DMS153 treated with DMSO at 0.1 percent for 48 hours (cell line): ENCODE data around the gene GIMAP8.

Experiments
- DNase-seq: peaks from one replicate; lab custom pipeline; 2025; ENCODE audit not compliant: unreplicated experiment; lab: John Stamatoyannopoulos, UW

The GIMAP8 gene

DNA sequence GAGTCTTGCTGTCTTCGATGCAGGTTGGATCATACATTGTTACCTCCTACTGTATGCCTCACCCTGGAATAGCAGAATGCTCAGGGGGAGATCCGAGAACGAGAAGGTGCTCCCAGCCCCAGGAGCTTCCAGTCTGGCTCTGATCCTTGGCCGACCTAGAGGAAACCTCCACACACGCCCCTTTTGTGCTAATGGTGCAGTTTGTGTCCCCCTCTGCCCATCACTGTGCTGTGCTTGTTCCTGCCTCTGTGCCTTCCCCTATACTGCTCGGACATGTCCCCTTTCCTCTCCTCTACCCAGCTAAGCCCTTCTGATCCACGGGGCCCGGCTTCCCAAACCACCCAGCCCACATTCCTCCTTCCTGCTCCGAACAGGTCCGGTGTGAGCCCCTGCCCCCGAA lies 38.8 kb upstream of the GIMAP8 start:
- DNase-seq: no peak

DNA sequence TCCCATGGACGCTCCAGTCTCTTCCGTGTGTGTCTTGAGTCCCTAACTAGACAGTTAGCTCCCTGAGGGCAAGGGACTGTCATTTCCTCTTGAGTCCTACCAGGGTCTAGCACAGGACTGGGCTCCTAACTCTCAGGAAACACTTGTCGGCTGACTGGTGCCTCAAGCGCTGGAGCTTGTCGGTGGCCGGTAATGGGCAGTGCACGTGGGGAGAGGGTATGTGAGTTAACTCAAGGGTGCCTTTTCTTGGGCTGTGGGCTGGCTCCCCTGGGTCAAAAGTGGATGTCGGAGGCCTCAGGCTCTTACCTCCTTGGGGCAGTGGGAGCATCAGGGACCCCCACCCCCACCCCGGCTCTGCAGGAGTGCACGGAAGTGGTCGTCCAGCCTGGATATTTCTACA lies 38.4 kb upstream of the GIMAP8 start:
- DNase-seq: no peak

DNA sequence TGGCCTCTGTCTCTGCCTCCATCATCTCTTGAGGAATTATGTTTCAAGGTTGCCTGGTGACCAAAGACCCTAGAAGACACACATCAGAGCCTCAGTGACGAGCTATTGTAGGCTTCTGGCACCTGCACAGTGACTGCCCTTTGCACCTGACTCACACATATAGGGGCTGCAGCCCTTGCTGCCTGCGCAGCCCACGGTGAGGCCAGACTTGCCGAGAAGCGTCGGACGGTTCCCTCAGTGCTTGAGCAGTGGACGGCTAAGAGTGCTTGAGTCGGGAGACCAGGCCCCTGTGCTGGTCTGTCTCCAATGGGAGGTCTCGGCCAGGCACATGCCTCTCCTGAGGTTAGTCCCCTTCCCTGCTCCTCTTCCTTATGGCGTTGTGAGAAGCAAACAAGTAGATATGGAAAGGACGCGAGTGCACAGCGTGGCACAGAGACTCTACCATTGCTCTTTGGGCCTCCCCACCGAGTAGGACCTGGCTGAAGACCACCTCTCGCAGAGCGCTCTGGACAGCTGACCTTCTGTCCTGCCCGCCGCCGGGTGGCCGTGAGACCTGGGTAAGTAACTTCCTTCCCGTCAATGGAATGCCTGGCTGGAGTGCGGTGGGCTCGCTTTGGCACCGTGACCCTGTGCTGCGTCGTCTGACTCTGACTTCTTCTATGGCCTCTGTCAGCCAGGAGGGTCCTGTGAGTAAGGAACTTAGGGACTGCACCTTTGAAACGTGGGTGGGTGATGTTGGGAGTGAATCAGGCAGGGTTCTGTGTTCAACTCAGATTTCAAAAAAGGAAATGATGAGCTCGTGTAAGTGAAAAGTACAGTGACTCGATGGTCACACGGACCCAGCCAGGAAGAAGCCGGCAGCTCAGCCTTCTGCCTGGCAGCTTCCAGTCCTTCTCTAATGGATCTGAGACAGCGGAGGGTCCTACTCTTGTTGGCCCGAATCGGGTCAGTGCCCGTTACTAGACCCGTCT lies 37.6 kb upstream of the GIMAP8 start:
- DNase-seq: no peak

DNA sequence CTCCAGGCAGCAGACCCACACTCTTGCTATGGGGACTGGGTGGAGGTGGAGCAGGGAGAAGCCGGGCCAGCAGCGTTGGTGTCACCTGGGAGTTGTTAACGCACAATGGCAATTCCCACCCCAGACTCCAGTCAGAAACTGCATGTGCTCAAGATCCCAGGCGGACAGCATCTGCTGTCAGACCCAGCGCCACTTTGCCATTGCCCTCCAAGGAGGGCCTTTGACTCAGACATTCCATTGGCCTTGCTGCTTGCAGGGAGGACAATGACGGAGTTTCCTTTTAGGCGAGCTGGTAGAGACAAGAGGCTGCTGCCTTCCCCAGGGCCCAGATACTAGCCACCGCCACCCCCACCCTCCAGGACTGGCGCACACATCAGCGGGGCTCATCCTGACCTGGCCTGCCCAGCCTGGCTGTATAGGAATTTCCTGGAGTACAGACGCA lies 36.8 kb upstream of the GIMAP8 start:
- no peak for DNase-seq

DNA sequence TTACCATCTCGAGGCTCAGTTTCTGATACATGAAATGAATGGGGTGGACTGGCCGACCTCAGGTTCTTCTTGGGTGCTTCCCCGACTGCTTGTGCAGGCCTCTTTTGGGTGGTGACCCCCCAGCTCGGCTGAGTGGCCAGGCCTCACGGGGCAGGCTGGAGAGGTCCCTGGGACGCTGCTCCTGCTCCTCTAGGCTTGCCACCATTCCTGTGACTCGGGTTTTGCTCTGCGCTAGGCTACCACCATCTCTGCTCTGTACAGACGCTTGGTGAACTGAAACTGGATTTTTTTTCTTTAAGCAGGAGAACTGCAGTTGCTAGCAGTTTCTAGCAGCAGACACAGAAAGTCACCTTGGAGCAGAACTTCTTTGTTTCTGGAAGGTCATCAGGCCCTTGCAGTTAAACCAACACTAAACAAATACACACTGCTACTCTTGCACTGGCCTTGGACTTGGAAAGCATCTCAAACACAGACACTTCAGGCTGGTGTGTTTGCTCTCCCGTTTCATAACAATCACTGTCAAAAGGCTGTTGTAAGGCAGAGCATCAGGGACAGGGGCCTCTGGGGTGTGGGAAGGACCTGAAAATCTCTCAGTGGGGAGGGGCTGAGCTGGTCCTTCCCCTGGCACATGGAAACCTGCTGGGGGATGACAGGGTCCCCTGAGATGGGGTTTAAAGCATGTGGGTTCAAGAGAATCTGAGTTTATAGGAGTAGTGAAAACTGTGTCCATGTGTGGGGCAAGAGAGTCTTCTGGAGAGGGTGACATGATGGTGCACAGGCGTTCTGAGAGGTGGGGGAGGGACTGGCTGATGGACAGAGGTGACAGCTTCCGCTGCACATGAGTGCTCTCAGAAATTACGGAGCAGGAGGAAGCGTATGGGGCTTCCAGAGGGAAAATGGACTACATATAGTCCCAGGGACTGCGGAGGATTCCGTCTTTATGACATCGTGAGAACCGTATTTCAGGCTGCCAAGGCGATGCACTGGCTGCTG lies 35.0 kb upstream of the GIMAP8 start:
- no peak for DNase-seq

DNA sequence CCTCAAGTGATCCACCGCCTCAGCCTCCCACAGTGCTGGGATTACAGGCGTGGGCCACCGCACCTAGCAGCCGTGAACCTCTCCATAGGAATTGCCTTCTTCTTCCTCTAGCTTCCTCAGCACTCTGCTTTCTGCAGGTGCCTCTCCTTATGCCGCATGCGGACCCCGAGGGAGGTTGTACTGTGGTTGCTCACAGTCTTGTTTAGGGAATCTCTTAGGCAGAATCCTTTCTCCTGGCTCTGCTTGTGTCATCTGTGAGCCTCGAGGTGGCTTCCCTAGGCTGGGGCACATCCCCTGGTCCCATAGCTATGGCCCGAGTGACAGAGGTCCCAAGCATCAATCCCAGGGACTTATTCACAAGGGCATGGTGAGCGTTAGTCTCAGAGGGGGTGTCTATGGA lies 33.2 kb upstream of the GIMAP8 start:
- no peak for DNase-seq

DNA sequence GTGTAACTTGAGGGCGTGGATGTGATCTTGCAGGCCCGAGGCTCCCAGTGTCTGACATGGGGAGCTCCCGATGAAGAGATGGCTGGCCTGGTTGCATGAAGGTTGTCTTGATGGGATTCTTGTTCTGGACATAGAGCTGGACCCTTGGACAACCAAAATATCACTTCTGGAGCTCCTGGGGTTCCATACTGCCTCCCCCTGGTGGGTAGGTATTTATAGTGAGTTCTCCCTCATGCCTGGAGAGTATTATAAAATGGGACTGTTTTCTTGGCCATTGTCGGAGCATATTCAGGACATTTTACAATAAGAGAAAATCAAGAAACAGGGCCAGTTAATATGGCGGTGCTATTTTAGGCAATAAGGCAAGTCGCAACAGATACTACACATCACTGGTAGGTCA lies 32.6 kb upstream of the GIMAP8 start:
- DNase-seq: no peak

DNA sequence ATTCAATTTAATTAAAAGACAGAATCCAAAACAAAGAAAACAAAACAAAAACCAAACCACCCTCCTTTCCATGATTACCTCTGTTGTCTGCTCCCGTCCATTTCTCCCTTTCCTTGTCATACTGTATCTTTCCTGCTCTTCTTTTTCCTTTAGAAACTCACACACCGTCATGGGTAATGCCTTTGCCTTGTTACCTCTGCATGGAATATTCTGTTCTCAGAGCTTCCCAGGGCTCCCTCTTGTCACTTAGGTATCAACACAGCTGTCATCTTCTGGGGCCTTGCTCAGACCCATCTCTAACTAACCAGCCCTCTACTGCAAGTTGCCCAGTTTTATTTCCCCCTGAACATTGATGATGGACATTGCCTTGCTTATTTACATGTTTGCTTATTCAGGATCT lies 30.2 kb upstream of the GIMAP8 start:
- DNase-seq: no peak

DNA sequence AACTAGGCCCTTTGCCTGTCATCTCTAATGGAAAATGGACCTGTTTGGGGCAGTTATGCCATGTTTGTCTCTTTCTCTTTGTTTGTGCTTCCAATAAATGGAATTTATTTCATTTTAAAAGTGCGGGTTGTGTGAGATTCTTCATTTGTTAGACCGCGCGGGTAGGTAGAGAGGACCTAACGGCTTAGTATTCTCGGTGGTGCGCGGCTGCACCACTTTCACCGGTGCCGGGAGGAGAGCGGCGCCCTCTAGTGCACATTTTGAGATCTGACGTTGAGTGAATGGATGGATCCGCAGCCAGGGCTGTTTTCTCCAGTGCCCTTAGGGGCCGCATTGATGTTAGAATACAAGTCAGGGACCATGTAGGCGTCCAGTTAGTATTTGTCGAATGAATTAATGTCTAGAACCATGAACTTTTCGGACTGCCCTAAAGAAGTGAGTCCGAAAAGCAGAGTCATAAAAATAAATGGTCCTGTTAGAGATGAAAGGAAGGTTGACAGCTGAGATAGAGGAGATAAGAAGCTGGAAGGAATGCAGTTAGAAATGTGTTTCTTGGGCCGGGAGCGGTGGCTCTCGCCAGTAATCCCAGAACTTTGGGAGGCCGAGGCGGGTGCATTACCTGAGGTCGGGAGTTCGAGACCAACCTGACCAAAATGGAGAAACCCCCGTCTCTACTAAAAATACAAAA lies 29.3 kb upstream of the GIMAP8 start:
- DNase-seq: peak; percentile 26

DNA sequence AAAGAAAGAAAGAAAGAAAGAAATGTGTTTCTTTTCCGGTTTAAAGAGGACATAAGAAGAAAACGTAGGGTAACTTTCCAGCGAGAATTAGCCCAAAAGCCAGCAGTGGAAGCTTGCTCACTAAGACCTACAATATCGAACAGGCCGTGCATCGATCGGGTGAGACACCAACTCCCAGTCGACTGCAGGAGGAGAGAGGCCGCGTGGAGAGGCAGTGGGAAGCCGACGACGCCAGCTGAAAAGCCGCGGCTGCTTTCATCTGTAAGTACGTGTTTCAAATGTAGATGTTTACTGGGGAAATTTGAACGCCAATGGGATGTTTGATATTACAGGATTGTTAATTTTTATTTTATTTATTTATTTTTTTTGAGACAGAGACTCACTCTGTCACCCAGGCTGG lies 28.6 kb upstream of the GIMAP8 start:
- no peak for DNase-seq

DNA sequence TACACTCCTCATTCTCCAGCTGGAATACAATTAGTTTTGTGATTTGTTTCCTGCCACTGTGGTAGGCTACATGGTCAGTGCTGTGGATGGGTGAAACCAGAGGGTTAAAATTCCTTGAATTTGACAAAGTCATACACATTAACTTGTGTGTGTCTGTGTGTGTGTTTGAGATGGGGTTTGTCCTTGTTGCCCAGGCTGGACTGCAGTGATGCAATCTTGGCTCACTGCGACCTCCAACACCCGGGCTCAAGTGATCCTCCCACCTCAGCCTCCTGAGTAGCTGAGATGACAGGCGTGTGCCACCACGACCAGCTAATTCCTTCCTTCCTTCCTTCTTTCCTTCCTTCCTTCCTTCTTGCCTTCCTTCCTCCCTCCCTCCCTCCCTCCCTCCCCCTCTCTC lies 24.8 kb upstream of the GIMAP8 start:
- no peak for DNase-seq

DNA sequence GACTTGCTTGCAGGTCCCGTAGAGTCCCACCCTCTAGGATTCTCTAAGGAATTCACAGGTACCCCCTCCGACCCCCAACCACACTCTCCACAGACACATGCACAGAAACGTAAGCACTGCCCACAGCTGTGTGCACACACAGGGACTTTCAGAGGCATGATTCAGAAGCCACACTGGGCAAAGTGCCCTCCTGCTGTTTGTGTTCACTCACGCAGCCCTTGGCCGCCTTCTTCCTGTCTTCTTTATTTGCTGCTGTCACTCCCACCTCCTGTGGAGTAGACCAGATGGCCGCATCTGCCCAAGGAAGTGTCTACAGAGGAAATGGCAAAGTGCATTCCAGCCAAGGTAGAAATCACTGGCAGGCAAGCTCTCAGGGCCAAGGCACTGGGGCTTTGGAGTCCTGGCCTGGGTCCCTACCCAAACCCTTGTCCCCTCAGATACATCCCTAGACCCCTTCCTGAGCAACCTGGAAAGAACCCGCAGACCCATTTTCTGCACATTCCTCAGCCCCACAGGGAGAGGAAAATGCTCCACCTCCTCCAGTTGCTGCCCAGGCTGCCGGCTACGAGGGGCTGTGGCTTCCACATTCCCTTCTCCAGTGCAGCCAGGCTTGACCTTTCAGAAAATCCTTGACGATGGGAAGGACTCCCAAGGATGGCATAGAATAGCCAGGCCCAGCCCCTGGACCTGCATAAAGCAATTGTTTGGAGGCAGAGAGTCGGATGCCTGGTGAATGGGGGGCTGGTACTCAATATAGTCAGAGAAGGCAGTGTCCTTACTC lies 21.6 kb upstream of the GIMAP8 start:
- DNase-seq: no peak

DNA sequence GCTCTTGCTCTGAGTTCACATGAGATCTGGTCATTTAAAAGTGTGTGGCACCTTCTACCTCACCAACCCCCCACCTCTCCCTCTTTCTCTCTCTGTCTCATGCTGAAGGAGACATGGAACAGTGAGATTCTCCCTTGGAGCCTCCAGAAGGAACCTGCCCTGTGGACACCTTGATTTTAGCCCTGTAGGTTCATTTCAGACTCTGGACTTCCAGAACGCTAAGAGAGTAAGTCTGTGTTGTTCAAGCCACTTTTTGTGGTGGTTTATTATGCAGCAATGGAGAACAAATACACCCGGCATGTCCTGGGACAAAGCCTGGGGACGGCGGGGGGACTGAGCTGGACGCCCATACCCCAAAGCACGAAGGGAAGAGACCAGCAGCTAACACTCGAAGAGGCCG lies 20.7 kb upstream of the GIMAP8 start:
- DNase-seq: no peak

DNA sequence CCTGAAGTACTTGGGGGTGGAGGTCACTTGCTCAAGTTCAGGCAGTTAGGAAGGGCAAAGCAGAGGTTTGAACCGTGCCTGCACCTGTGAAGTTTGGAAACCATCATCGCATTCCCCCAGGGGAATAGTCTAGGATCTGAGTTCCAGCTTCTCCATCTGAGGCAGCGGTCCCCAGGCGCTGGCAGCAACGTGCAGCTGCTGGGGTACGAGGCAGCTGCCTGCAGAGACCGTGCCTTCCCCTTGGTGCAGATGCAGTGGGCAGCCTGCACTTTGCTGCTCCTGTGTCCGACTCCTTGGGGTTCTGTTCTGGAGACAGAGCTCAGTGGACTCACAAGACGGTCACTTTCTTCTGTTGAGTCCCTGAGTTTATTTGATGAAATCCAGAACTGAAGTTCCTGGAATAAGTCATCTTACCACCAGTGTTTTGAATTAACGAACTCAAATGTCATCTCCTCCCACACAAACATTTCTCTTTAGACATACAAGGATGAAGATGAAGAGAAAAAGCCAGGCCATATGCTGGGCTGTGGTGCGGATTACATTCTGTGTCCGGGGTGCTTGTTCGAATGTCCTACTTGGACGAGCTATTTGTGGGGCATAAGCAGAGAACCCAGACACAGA lies 19.9 kb upstream of the GIMAP8 start:
- DNase-seq: no peak

DNA sequence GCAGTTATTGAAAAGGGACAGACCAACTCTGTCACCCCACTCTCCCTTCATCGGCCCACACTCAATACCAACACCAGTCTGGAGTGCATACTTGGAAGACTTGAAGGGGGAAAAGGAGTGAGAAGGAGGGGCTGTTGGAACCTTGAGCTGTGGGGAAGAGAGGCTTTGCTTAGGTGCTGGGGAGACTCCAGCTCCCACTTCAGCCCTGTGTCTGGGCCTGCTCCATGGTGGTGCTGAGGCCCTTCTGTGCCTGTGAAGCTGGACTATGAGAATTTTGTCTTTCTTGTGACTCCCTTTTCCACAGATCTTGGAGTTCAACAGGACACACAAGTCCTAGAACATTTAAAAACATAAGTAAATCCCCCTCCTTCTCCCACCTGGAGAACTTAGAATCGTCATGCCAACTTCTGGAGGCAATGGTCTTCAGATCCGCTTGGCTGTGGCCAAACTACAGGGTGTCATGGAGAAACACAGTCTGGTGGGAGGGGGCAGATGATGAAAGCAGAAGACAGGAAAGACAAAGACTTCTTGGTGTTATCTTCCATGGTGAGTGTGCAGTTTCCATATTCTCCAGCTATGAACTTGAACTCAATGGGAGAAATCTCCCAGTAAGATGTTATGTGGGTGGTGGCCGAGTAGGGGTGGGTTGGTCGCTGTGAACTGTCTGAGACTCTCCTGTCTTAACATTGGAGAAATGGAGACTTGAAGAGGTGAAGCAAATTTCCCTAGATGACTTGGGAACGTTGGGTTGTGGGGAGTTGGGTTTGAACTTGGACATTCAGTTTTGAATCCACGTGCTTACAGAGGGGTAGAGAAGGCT lies 18.4 kb upstream of the GIMAP8 start:
- DNase-seq: no peak

DNA sequence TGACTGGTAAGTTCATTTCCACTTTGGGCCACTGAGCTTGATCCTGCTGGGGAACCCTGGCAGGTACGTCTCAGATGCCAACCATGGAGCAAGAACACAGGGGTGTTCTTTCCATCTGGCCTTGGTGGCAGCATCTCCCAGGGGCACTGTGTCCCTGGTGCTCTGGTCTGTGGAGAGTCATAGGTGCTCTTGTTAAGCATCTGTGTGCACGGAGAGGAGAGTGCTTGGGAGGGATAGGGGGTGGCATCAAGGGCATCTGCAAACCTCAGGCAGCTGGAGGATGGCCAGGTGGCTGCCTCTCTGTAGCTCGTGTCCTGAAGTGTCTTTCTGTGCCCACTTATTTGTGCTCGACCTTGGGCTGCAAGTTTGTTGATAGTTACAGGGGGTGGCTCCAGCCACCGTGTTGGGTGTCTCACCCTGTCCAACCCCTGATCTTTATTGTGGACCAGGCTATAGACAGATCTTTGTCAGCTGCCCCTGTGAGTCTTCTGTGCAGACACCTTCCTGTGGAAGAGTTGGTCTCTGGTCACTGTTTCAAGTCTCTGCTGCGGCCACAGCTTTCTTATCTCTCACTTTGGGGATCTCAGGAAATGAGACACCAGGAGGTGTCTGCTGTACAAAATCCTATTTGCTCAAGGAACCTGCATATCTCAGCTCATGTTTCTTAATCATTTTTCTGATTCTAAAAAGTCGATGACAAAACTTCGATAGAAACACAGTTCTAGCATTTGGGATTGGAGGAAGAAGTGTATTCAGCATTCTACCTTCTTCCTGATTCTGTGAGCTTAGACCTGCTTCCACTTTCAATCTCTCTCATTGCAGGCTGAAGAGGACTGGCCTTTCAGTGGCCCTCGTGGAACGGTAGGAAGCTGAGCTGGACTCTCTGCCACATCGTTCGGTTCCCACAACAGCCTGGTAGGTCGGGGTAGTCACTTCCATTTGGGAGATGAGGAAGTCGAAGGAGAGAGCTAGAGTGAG lies 17.2 kb upstream of the GIMAP8 start:
- no peak for DNase-seq

DNA sequence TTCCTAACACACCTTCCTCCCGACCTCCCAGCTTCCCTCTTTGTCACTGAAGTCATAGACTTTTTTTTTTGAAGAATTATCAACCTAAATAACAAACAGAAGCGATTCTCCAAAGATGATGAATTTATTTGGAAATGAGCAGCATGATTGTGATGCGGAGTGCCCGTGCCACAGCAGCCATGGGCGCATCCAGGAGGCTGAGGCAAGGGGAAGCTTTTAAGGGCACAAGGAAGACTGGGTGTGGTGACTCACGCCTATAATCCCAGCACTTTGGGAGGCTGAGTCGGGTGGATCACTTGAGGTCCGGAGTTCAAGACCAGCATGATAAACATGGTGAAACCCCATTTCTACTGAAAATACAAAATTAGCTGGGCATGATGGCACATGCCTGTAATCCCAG lies 16.2 kb upstream of the GIMAP8 start:
- DNase-seq: no peak

DNA sequence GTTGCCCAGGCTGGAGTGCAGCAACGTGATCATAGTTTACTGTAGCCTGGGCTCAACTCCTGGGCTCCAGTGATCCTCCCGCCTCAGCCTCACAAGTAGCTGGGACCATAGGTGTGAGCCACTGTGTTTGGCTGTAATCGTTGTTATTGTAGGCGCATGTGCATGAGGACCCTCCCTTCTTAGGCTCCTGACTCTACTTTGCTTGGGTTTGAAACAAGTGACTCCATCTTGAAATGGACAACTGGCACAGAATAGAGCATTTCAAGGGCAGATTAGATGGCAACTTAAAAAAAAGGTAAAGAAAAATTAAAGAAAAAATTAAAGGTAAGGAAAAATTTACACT lies 15.4 kb upstream of the GIMAP8 start:
- DNase-seq: no peak
